GM19372 (cell line): ENCODE measurements around the gene RFC4.

Source experiments
- ATAC-seq: cut with Tn5 transposase; IDR thresholded peaks from one replicate; pipeline ENCODE4 v1.9.1; 2021; ENCODE audit warnings: mild to moderate bottlenecking, low read depth, moderate library complexity; ENCODE audit not compliant: unreplicated experiment

Gene RFC4

GRCh38 chr3:186788482-186789370 lies 17.6 kb downstream of the RFC4 start:
- no peak for ATAC-seq

- no peak for ATAC-seq
Measured at GRCh38 chr3:186787642-186788481, 18.4 kb downstream of the RFC4 start.

DNA sequence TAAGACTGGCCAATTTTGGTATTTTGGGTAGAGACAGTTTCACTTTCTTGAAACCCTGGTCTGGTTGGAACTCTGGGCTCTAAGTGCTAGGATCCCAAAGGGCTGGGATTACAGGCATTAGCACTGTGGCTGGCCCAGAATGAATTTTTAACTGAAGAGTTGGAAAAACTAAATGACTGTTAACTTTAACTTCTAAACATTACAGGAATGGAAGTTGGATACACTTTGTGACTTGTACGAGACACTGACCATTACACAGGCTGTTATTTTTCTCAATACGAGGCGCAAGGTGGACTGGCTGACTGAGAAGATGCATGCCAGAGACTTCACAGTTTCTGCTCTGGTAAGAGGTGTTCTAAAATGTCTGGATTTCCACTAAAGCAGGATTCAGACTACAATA lies 19.4 kb downstream of the RFC4 start:
- no peak for ATAC-seq

GRCh38 chr3:186785495-186786018 lies 20.7 kb downstream of the RFC4 start:
- no peak for ATAC-seq

- ATAC-seq, result no peak
Measured at GRCh38 chr3:186784820-186785494, 21.3 kb downstream of the RFC4 start.

- ATAC-seq, result peak; percentile 52
Measured at GRCh38 chr3:186783731-186784515, 22.4 kb downstream of the RFC4 start.

DNA sequence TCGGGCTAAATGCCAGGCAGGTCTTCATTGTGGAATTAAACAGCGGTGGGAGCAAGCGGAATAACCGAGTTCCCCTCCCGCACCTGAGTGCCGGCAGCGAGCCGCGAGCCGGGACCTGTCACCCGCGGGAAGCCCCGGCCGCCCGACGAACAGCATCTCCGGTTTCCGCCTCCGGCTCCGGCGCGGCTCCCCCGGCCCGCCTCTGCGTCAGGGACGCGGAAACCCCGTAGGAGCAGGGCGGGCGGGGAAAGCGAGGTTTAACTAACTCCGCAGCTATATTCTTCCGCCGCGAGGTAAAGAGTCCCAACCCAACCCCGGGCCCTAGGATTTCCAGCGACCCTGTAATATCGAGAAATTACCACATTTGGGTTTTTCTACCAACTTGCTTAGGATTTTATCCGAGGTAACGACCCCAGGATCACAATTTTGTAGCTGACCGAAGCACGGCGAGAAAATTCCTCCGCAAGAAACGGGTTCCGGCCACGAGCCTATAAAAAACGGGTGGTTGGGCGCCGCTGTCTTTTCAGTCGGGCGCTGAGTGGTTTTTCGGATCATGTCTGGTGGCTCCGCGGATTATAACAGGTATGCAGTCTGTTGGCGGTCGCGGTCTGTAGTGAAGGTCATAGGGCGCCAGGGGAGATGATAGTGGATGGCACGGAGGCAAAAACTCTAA lies 23.1 kb downstream of the RFC4 start, which contains the start of gene EIF4A2:
Gene EIF4A2 (plus strand): TSS at position 520 of the 673 bp plus-strand sequence. CDS start 34 bp downstream, at position 554.
- peak; percentile 55 for ATAC-seq

GRCh38 chr3:186782542-186783057 lies 23.7 kb downstream of the RFC4 start:
- no peak for ATAC-seq

GRCh38 chr3:186779204-186779603 lies 27.1 kb downstream of the RFC4 start:
- no peak for ATAC-seq

GRCh38 chr3:186775999-186776398 lies 30.3 kb downstream of the RFC4 start:
- ATAC-seq, result no peak

DNA sequence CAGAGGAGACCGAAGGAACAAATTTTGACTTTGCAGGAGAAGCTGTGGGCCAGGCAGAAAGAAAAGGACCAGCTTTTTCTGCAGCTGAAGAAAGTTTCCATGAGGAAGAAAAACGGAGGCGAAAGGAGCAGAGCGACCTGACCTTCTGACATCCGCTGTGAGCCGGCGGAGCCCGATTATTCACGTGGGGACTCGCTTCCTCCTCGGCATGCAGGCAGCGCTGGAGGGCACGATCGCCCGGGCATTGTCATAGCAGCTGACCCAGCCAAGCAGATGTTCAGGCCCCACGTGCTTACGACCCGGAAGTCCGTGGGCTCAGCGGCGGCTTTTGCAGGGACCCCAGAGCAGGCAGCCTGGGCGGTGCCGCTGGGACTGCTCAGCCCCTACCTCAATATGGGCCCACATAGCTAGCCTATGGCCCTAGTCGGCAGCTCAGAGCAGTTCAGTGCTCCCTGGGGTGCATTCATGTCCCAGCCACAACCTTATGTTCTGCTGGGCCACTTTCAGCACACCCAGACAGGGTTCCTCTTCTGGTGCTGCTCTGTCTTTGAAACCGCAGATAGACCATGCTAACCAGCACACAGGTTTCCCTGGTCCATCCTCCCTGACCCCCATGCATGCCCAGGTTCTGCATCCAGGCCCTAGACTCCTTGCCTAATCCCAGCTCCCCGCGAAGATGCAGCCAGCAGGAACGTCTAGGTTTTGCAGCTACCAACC lies 33.4 kb downstream of the RFC4 start:
- ATAC-seq, result peak; percentile 87

- ATAC-seq, result peak; percentile 25
Measured at GRCh38 chr3:186772281-186772694, 34.0 kb downstream of the RFC4 start.

- ATAC-seq, result no peak
Measured at GRCh38 chr3:186760897-186761447, 45.3 kb downstream of the RFC4 start.

- ATAC-seq, result no peak
Measured at GRCh38 chr3:186760141-186760833, 46.0 kb downstream of the RFC4 start.

DNA sequence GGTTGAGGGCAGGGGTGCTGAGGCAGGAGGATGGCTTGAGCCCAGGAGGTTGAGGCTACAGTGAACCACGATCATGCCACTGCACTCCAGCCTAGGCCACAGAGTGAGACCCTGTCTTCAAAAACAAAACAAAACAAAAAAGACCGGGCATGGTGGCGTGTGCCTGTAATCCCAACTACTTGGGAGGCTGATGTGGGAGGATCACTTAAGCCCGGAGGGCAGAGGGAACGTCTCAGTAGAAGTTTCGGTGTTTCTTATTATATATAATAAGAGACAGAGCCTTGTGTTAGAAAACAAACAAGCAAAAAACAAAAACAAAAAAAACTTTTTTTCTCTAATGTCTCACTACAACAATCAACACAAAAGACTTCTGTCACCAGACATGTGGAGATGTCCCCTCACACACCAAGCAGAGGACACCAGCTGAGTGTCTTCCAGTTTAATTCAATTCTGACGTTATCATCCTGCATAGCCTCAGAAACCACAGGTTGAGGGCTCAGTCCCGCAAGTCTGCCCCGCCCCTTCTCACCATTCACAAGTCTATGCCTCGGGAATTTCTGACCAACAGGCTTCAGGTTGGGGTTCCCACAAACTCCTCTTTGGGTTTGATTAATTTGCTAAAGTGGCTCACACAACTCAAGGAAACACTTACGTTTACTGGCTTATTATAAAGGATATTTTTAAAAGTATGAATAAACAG lies 46.9 kb downstream of the RFC4 start:
- no peak for ATAC-seq

GRCh38 chr3:186757686-186758220 lies 48.5 kb downstream of the RFC4 start:
- no peak for ATAC-seq

GRCh38 chr3:186757214-186757613 lies 49.1 kb downstream of the RFC4 start:
- no peak for ATAC-seq
